ENCODE results near the gene MRPS27. TPM values are rescaled to one million over a fixed set of nuclear protein-coding genes. Genes with fewer than 3 reads are reported as not detected.

The MRPS27 gene
- total RNA-seq, 4 donors from 2014 or later = 32.8 to 55.0 (median 44.0) TPM

- WGBS, 2 donors = 53 to 86% methylated on average over 4 of the region's 4 CpGs
- H3K4me3 ChIP-seq (ENCODE audit: low read depth, poor library complexity, severe bottlenecking) = no peak overlapping the region
- intact Hi-C loops (cut with DNase I; ENCODE audit: low total_unique reads) = no loop called here
- no peak for TF ChIP-seq POLR2A (IDR thresholded peaks at IDR 0.05)
- no peak for TF ChIP-seq CTCF (IDR thresholded peaks at IDR 0.05)
- no peak for DNase-seq (ENCODE audit: low spot score in 2 of 2)
These were observed 139.1 kb downstream of the MRPS27 start for GRCh38 chr5:72180925-72181324.

- DNase-seq (ENCODE audit: low spot score in 2 of 2) = no peak
- 44 to 45% methylated on average over 11 of the region's 11 CpGs for WGBS, 2 donors
- intact Hi-C loops (cut with DNase I; ENCODE audit: low total_unique reads) = no loop called here
- TF ChIP-seq POLR2A (IDR thresholded peaks at IDR 0.05) (no peak), CTCF (IDR thresholded peaks at IDR 0.05) (no peak)
- H3K4me3 ChIP-seq (ENCODE audit: low read depth, poor library complexity, severe bottlenecking) = no peak overlapping the region
These were observed 140.1 kb downstream of the MRPS27 start for GRCh38 chr5:72179816-72180440.

GRCh38 chr5:72179028-72179815, 140.8 kb downstream of the MRPS27 start:
- no peak overlapping the region for H3K4me3 ChIP-seq (ENCODE audit: low read depth, poor library complexity, severe bottlenecking)
- TF ChIP-seq POLR2A (IDR thresholded peaks at IDR 0.05) (no peak), CTCF (IDR thresholded peaks at IDR 0.05) (no peak)
- peak; percentile 70 to 95 for DNase-seq (ENCODE audit: low spot score in 2 of 2)
- 31 to 33% methylated on average over 29 of the region's 29 CpGs for WGBS, 2 donors
- intact Hi-C loops (cut with DNase I; ENCODE audit: low total_unique reads) = no loop called here

- TF ChIP-seq POLR2A (IDR thresholded peaks at IDR 0.05) (no peak), CTCF (IDR thresholded peaks at IDR 0.05) (no peak)
- DNase-seq (ENCODE audit: low spot score in 2 of 2) = no peak
- intact Hi-C loops (cut with DNase I; ENCODE audit: low total_unique reads) = no loop called here
- 94 to 96% methylated on average over 3 of the region's 3 CpGs for WGBS, 2 donors
- no peak overlapping the region for H3K4me3 ChIP-seq (ENCODE audit: low read depth, poor library complexity, severe bottlenecking)
These were observed 142.5 kb downstream of the MRPS27 start for GRCh38 chr5:72177538-72177937.

- intact Hi-C loops (cut with DNase I; ENCODE audit: low total_unique reads) = no loop called here
- no peak overlapping the region for H3K4me3 ChIP-seq (ENCODE audit: low read depth, poor library complexity, severe bottlenecking)
- WGBS, 2 donors = 92 to 94% methylated on average over 4 of the region's 4 CpGs
- no peak for TF ChIP-seq CTCF (IDR thresholded peaks at IDR 0.05)
- TF ChIP-seq POLR2A (IDR thresholded peaks at IDR 0.05) = no peak
- DNase-seq (ENCODE audit: low spot score in 2 of 2) = no peak
These were observed 147.3 kb downstream of the MRPS27 start for GRCh38 chr5:72172786-72173185.
